ENCODE results near the gene UBA7. TPM values are rescaled to one million over a fixed set of nuclear protein-coding genes. Genes with fewer than 3 reads are reported as not detected.
A peak's percentile ranks its signal among the peaks of the same experiment; 100 is the strongest.

The UBA7 gene
- total RNA-seq, 6 experiments from 2014 or later = 11.9 to 32.6 (median 28.3) TPM

DNA sequence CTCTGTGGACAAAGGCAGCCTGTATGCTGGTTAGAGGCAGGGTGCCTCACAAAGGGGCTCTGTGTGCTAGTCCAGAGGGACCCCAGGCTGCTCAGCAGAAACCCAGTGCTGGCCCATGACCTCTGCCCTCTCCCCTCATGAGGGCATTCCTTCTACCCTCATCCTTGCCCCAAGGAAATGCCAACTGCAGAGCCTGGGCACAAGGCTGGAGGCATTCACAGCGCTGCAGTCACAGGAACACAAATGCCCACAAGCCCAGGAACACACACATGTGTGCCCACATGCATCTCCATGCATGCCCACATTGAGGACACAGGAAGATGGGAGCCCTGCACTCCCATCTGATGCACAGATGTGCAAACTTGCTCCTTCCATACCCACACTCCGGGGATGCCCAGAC lies 6.9 kb downstream of the UBA7 start:
- peaks cover 27% of the 10 kb centered on the region for H3K4me1 Mint-ChIP-seq (ENCODE audit: low read depth)
- TF ChIP-seq, protein P1, sequence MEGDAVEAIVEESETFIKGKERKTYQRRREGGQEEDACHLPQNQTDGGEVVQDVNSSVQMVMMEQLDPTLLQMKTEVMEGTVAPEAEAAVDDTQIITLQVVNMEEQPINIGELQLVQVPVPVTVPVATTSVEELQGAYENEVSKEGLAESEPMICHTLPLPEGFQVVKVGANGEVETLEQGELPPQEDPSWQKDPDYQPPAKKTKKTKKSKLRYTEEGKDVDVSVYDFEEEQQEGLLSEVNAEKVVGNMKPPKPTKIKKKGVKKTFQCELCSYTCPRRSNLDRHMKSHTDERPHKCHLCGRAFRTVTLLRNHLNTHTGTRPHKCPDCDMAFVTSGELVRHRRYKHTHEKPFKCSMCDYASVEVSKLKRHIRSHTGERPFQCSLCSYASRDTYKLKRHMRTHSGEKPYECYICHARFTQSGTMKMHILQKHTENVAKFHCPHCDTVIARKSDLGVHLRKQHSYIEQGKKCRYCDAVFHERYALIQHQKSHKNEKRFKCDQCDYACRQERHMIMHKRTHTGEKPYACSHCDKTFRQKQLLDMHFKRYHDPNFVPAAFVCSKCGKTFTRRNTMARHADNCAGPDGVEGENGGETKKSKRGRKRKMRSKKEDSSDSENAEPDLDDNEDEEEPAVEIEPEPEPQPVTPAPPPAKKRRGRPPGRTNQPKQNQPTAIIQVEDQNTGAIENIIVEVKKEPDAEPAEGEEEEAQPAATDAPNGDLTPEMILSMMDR (IDR thresholded peaks at IDR 0.05) = no peak
- no peaks in the 10 kb centered on the region for H3K9me3 Mint-ChIP-seq
- H3K27me3 Mint-ChIP-seq (ENCODE audit: insufficient read depth) = no peaks in the 10 kb centered on the region; the same call in none of the 2 replicates
- H3K27ac Mint-ChIP-seq = no peak overlapping the region
- H3K4me3 Mint-ChIP-seq = no peak overlapping the region
- DNase-seq = no peak
- H3K36me3 Mint-ChIP-seq (ENCODE audit: low read depth) = no peaks in the 10 kb centered on the region

DNA sequence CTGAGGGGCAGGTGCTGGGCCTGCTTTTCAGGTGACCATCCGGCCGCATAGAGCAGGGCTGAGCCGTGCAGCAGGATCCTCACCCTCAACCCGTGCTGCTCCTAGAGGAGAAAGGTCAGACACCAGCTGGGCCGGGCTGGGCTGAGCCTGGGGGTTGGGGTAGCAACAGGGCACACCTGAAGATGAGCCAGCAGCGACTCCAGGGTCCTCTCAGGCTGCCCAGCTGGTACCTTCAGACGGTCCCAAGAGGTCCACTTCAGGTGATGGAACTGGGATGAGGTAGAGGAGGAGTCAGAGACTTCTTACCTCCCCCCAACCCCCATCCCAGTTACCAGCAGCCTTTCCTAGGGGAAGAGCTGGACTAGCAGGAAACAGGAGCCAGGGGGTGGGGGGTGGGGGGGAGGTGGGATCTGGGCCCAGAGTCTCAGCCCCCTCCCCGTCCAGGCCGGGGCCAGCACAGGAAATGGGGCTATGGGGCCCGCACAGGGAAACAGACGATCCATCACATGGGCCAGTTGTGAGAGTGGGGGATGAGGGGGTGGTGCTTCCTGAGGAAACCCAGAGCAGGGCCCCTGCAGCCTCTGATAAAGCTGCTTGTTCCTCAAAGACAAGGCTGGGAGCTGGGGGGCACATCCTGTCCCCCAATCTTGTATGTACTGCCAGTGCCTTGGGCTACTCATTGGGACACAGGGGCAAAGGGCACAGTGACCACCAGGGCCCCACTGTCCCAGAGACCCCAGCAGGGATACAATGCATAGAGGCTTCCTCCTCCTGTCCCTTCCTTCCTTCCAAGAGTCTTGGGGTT lies 7.7 kb downstream of the UBA7 start:
- Mint-ChIP-seq H3K9me3 (no peaks in the 10 kb centered on the region), H3K27me3 (ENCODE audit: insufficient read depth) (no peaks in the 10 kb centered on the region; the same call in none of the 2 replicates), H3K27ac (no peak overlapping the region), H3K36me3 (ENCODE audit: low read depth) (no peaks in the 10 kb centered on the region), H3K4me3 (no peak overlapping the region), H3K4me1 (ENCODE audit: low read depth) (peaks cover 27% of the 10 kb centered on the region)
- DNase-seq = no peak
- TF ChIP-seq, protein P1 (IDR thresholded peaks at IDR 0.05) = no peak

DNA sequence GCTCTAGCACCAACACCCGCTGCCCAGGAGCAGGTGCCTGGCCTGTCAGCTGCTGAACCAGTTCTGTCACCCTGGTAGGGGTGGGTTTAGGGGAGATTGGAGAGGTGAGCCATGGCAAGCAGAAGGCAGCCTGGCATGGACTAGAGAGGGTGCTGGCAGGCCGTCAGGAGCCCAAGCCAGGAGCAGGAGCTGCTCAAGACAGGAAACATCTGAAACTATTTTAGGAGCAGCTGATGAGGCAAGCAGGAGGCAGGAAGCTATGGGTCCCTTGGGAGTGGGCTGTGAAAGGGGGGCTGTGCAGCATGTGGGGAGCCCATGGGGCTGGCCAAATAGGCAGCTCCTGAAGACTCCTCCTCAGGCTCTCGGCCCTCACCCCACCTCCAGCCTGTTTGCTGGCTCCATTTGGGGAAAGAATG lies 8.4 kb downstream of the UBA7 start:
- H3K27ac Mint-ChIP-seq = no peak overlapping the region; the same call in 1 of the 2 replicates
- H3K4me3 Mint-ChIP-seq = no peak overlapping the region
- no peak for DNase-seq
- H3K36me3 Mint-ChIP-seq (ENCODE audit: low read depth) = no peaks in the 10 kb centered on the region
- TF ChIP-seq, protein P1 (IDR thresholded peaks at IDR 0.05) = no peak
- no peaks in the 10 kb centered on the region; the same call in none of the 2 replicates for H3K27me3 Mint-ChIP-seq (ENCODE audit: insufficient read depth)
- H3K9me3 Mint-ChIP-seq = no peaks in the 10 kb centered on the region
- H3K4me1 Mint-ChIP-seq (ENCODE audit: low read depth) = peaks cover 27% of the 10 kb centered on the region

DNA sequence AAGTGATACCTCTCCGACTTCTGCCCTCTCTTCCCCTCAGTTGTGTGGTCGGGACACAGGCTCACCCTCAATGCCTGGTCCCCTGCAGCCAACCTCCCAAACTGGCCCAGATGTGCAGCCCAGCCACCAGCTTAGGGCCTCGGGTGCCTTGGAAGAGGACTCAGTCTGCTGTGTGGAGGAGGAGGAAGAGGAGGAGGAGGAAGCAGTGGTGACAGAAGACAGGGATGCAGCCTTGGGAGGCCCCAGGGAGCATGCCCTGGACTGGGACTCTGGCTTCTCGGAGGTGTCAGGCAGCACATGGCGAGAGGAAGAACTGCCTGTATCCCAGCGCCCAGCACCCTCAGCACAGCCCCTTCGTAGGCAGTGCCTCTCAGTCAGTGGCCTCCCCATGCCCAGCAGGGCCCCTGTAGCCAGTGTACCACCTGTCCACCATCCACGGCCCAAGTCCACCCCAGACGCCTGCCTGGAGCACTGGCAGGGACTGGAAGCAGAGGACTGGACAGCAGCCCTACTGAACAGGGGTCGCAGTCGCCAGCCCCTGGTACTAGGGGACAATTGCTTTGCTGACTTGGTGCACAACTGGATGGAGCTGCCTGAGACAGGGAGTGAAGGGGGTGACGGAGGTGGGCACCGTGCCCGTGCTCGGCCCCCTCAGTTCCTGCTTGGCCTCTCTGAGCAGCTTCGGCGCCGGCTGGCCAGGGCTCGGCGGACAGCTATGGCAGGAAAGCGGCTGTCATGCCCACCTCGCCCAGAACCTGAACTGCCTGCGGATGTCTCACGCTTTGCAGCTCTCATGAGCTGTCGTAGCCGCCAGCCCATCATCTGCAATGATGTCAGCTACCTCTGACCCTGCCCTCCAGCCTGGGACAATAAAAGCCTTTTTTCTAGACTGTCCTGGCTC lies 9.4 kb downstream of the UBA7 start:
- DNase-seq = no peak
- H3K27me3 Mint-ChIP-seq (ENCODE audit: insufficient read depth) = no peaks in the 10 kb centered on the region; the same call in none of the 2 replicates
- no peaks in the 10 kb centered on the region for H3K36me3 Mint-ChIP-seq (ENCODE audit: low read depth)
- no peaks in the 10 kb centered on the region for H3K9me3 Mint-ChIP-seq
- H3K4me3 Mint-ChIP-seq = peak overlapping the region; percentile 93
- TF ChIP-seq, protein P1 (IDR thresholded peaks at IDR 0.05) = no peak
- peak overlapping the region; percentile 29; the same call in 1 of the 2 replicates for H3K27ac Mint-ChIP-seq
- peaks cover 34% of the 10 kb centered on the region for H3K4me1 Mint-ChIP-seq (ENCODE audit: low read depth)

DNA sequence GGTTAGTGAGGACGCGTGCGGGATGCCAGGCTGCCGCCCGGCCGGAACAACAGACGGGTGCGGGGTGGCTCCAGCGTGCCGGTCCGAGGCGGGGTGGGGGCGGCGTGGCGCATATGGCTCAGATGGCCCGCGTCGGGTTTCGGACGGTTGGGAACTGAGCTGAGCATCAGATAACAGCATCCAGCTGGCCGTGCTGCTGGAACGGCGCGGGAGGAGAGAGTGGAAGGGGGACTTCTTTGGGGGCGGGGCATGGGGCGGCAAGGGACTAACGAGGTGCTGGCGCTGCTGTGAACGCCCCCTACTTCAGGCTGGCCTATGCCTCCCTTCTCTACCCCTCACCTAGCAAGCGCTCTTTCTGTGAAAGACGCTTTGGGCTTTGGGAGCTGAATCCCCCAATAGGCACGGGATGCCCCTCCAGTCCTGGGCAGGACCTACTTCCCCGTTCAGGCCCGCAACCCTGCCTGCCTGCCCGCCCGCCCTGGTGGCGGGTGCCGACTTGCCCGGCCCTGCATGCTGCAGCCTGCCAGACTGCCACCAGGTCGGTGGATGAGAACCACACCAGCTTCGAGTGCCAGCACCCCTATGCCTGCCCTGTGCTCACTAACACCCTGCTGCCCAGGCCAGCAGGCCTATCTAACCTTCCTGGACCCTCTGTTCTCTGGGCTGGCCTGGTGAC lies 10.2 kb downstream of the UBA7 start:
- H3K27ac Mint-ChIP-seq = peak overlapping the region; percentile 59; the same call in 1 of the 2 replicates
- H3K9me3 Mint-ChIP-seq = no peaks in the 10 kb centered on the region
- peaks cover 40% of the 10 kb centered on the region for H3K4me1 Mint-ChIP-seq (ENCODE audit: low read depth)
- H3K36me3 Mint-ChIP-seq (ENCODE audit: low read depth) = no peaks in the 10 kb centered on the region
- no peaks in the 10 kb centered on the region; the same call in none of the 2 replicates for H3K27me3 Mint-ChIP-seq (ENCODE audit: insufficient read depth)
- TF ChIP-seq, protein P1 (IDR thresholded peaks at IDR 0.05) = peak; percentile 25; the same call in 1 of the 2 replicates
- DNase-seq = peak; percentile 30
- H3K4me3 Mint-ChIP-seq = peak overlapping the region; percentile 93
